AG09309 (cell line): Measurements from ENCODE around the gene SOS2.

Experiments
- DNase-seq: peaks from one replicate; pipeline ENCODE4 v3.0.0-alpha.2; 2010; ENCODE audit warnings: low read depth
- H3K4me3 ChIP-seq: 2 replicates; pipeline ENCODE4 v1.5.1; 2011; ENCODE audit warnings: mild to moderate bottlenecking, low read depth, low read length, moderate library complexity; ENCODE audit not compliant: control insufficient read depth
- TF ChIP-seq, protein P1 (sequence below): IDR thresholded peaks from 2 replicates; pipeline ENCODE4 v1.5.1; 2011; ENCODE audit warnings: mild to moderate bottlenecking, low read depth, low read length, inconsistent platforms; ENCODE audit not compliant: insufficient read depth, control insufficient read depth; ENCODE audit errors: missing control alignments

Gene SOS2

DNA sequence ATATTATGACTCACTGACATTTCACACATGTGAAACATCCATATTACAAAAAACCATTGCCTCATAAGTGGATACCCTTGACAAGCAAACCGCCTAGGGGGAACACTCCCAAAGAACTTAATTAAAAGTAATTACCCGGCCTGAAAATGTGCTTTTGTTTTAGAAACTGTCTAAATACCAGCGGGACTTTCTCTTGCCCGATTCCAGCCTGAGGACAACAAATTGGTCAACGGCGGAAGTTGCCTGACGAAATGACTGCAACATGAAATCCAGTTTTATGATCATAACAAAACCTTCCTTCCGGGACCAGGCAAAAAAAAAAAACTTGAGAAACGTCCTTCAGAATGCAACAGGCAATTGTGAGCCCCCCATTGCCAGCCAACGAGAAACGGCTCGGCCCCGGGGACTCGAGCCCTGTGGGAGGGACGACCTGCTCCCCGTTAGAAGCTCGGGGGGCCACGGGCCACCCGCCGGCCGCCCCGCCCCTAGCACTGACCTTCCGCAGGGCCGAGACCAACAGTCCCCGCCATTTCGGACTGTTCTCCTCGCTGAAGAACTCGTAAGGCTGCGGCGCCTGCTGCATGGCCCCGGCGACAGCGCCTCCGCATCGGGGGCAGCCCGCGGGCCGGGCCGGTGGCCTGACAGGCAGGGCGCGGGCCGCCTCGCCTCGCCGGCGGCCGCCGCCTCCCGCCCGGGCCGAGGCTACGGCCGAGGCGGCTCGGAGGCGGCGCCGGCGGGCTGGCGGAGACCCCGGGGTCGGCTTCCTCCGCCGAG lies 490 bp downstream of the SOS2 start:
- H3K4me3 ChIP-seq = peak overlapping the region; percentile 81
- DNase-seq = peak; percentile 14
- TF ChIP-seq, protein P1, sequence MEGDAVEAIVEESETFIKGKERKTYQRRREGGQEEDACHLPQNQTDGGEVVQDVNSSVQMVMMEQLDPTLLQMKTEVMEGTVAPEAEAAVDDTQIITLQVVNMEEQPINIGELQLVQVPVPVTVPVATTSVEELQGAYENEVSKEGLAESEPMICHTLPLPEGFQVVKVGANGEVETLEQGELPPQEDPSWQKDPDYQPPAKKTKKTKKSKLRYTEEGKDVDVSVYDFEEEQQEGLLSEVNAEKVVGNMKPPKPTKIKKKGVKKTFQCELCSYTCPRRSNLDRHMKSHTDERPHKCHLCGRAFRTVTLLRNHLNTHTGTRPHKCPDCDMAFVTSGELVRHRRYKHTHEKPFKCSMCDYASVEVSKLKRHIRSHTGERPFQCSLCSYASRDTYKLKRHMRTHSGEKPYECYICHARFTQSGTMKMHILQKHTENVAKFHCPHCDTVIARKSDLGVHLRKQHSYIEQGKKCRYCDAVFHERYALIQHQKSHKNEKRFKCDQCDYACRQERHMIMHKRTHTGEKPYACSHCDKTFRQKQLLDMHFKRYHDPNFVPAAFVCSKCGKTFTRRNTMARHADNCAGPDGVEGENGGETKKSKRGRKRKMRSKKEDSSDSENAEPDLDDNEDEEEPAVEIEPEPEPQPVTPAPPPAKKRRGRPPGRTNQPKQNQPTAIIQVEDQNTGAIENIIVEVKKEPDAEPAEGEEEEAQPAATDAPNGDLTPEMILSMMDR = no peak

DNA sequence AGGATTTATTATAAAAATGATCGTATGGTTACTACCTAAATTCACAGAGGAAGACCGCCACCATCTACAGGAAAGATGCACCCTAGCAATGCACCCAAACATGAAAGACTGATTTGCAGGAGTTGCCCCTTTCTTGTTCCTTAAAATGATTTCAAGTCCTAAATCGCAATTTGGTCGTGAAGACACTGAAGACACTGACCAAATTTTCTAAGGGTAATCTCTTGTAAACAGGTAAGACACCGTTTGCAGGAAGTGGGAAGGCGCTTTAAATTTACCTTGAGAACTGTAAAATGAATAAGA lies 1.0 kb downstream of the SOS2 start:
- TF ChIP-seq, protein P1 = no peak
- peak overlapping the region; percentile 81 for H3K4me3 ChIP-seq
- DNase-seq = no peak

DNA sequence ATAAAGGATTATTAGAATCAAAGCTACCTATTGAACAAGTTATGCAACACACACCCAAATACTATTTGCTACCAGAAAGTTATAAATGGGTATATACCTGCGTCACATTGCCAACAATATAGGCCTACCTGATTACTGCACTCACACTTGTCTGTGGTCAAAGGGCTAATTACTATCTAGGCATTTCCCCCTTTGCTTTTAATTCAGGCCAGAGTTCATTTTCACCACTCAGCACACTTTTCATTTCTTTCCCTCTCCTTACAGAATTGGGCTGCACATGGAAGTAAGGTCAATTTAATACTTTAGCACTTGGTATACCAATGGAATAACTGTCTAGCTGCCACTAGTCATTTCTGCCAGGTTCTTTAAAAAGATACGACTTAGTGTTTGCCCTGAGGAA lies 1.7 kb downstream of the SOS2 start:
- peak overlapping the region; percentile 81 for H3K4me3 ChIP-seq
- TF ChIP-seq, protein P1 = no peak
- DNase-seq = no peak

DNA sequence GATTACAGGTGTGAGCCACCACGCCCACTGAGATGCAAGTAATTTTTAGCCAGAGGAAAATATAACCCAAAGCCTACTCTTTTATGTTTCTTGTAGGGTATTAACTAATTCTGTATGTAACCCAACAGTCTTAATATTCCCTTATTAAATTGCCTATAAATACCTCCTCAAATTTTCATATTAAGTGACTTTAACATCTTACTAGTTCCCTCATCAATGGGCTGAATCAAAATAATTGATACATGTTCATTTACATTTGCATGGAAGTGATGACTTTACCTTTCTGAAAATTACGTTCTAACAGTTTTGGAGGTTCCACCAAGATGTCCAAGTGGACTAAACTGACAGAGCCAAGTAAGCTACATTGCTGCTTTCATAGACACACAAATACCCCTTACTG lies 3.1 kb downstream of the SOS2 start:
- TF ChIP-seq, protein P1 = no peak
- no peak for DNase-seq
- H3K4me3 ChIP-seq = no peak overlapping the region

DNA sequence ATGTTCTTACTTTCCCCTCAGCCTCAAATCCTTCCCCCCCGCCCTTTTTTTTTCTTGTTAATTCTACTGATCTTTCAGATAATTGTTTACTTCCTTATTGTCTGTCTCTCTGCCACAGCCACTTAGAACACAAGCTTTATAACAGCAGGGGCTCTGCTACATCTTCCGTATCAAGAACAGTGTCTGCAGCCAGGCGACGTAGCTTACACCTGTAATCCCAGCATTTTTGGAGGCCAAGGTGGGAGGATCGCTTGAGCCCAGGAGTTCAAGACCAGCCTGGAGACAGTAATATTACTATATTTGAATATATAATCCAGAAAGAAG lies 5.4 kb downstream of the SOS2 start:
- H3K4me3 ChIP-seq = no peak overlapping the region
- no peak for DNase-seq
- TF ChIP-seq, protein P1 = no peak

DNA sequence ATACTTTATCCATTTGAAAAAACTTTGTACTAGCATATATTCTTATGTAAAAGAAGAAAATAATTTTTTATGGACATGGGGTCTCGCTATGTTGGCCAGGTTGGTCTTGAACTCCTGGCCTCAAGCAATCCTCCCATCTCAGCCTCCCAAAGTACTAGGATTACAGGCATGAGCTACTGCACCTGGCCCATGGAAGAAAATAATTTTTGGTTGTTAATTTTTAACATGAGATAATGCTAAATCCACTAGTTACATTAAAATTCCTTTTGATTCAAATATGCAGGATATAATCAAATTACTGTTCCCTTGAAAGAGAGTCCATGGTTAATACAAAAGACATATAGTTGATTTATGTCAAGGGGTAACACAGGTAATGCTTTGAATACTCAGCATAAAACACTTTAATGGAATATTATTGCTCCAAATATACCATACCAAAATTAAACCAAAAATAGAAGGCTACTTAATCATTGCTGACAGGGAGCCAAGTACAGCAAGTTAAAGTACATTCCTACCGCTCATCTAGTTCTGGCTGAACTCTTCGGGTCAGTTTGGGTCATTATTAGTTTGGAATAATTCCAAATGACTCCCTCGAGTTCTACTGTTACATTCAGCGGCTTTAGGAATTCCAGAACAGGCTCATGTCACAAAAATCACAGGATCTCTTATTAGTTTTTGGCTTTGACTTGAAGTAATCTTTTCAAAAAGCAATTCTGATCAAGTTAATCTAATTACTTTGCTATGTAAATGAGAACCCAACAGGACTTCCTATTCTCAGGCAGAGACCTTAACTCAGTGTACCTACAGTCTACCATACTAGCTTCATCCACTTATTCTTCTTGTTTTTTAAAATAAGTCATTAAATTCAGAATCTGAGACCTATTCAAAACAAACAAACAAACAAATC lies 6.1 kb downstream of the SOS2 start:
- TF ChIP-seq, protein P1 = no peak
- peak; percentile 42 for DNase-seq
- no peak overlapping the region for H3K4me3 ChIP-seq
